ENCODE measurements around the gene MORN1. TPM values are rescaled to one million over a fixed set of nuclear protein-coding genes. Genes with fewer than 3 reads are reported as not detected.

Gene MORN1
- total and polyA plus RNA-seq, 10 of the 15 experiments (the other 5 are each of a cell fraction or from before 2014, with no cell fraction given) = 0.76 to 7.9 (median 5.5) TPM

DNA sequence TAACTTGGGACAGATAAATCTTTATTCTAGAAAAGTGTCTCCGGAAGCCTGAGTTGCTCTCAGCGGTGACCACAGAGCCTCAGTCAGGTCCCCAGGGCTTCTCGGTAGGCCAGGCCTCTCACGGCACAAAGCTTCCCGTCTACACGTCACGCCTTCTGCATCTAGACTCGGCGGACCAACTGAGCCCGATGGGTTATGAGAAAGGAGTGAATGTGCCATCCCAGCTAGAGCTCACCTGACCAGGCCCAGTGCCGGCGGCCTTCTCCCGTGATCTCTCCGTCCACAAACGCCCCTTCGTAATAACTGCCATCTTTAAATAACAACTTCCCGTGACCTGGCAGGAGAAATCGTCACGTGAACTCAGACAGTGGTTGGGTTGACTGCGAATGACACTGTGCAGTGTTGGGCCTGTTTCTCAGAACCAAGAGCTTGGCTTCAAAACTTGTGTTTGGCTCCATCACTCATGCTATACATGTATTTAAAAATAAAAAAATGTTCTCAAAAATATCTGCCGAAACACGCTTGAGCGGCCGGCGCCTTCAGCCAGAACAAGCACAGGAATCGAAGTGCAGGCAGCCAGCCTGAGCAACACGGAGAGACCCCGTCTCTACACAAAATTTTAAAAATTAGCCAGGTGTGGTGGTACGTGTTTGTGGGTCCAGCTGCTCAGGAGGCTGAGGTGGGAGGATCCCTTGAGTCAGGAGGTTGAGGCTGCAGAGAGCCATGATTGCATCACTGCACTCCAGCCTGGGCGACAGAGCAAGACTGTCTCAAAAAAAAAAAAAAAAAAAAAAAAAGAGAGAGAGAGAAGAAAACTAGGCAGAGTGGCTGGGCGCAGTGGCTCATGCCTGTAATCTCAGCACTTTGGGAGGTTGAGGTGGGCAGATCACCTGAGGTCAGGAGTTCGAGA is 3.1 kb downstream of the MORN1 start:
- WGBS (ENCODE audit: insufficient coverage, insufficient replicate concordance, low lambda C conversion rate, missing lambda C conversion rate) = 91% methylated on average over 31 of the region's 32 CpGs
- FAIRE-seq = peak; percentile 57
- Histone ChIP-seq H3K27ac (ENCODE audit: control insufficient read depth, insufficient read depth) (peak overlapping the region; percentile 82), H2AFZ (ENCODE audit: control insufficient read depth, low read depth, low read length) (peak overlapping the region; percentile 69), H3K4me3 (peak overlapping the region; percentile 66), H3K36me3 (ENCODE audit: control insufficient read depth in 2 of 2, insufficient read depth in 2 of 2, low read length in 1 of 2) (peaks cover 0 to 2% of the 10 kb centered on the region in 2 experiments; a peak in 1 of 4 replicates), H3K9ac (ENCODE audit: control insufficient read depth, insufficient read depth, low read length) (peak overlapping the region; percentile 67), H3K27me3 (replicated peaks in 1 of 2; ENCODE audit: control insufficient read depth in 2 of 2, insufficient read depth in 2 of 2, low read length in 1 of 2) (no peaks in the 10 kb centered on the region), H3K9me3 (replicated peaks; ENCODE audit: control insufficient read depth, insufficient read depth, low read length) (no peaks in the 10 kb centered on the region), H4K20me1 (ENCODE audit: control insufficient read depth, insufficient read depth) (no peaks in the 10 kb centered on the region), H3K79me2 (ENCODE audit: control insufficient read depth, insufficient read depth, low read length) (peaks cover 32% of the 10 kb centered on the region), H3K4me2 (ENCODE audit: control insufficient read depth, insufficient read depth) (peak overlapping the region; percentile 87), H3K4me1 (ENCODE audit: control insufficient read depth, insufficient read depth, low read length) (peaks cover 39% of the 10 kb centered on the region)
- BruUV-seq (replicated peaks) = no TSS peak
- no peak for DNase-seq (ENCODE audit: low read depth, low spot score)
- CTCF ChIA-PET = interaction anchor here (1.1 to 2.5 kb wide), 3 partner anchors 9 to 193 kb away, joined by 4 to 22 read pairs (median 6); partner anchors contain the start of gene FAAP20
- SMC1A ChIA-PET (ENCODE audit: uncharacterized antibody, unreplicated experiment) = interaction anchor here (1.7 kb wide), 1 partner anchor 193 kb away, joined by 5 read pairs; the partner anchor contains the start of gene FAAP20
- ATAC-seq = peak; percentile 21
- POLR2A ChIA-PET = interaction anchor here (1.0 to 1.4 kb wide), 2 partner anchors 159 to 193 kb away, joined by 3 read pairs; partner anchors contain the start of gene FAAP20
- in situ Hi-C loops (cut with MboI) (loop anchor here (5.0 kb wide), 1 partner anchor 196 kb away; the partner anchor contains the start of gene FAAP20), intact Hi-C loops (cut with micrococcal nuclease; ENCODE audit: unreplicated experiment) (no loop called here)
- RAD21 ChIA-PET (ENCODE audit: unreplicated experiment) = interaction anchor here (0.8 to 1.2 kb wide), 4 partner anchors 21 to 193 kb away, joined by 3 to 9 read pairs (median 4); partner anchors contain the start of gene FAAP20
- TF ChIP-seq SREBF2 (IDR thresholded peaks at IDR 0.05; ENCODE audit: low read length) = no peak
- TF ChIP-seq MEF2B (IDR thresholded peaks at IDR 0.05; ENCODE audit: partially characterized antibody, poor library complexity, severe bottlenecking) = peak; percentile 76
- peak in 1 of 2 experiments; percentile 47; a peak in 2 of 4 replicates for TF ChIP-seq EP300 (IDR thresholded peaks at IDR 0.05; ENCODE audit: borderline replicate concordance in 1 of 2, control insufficient read depth in 1 of 2, low read depth in 2 of 2, low read length in 2 of 2)
- no peak for TF ChIP-seq NFYA (IDR thresholded peaks at IDR 0.05; ENCODE audit: borderline replicate concordance, low read depth, low read length)
- no peak for TF ChIP-seq ETV6 (conservative IDR thresholded peaks at IDR 0.05 in 1 of 2, IDR thresholded peaks at IDR 0.05 in 1 of 2; ENCODE audit: borderline replicate concordance in 1 of 2, low read depth in 1 of 2)
- TF ChIP-seq ZNF24 (IDR thresholded peaks at IDR 0.05) = no peak
- TF ChIP-seq RFX5 (IDR thresholded peaks at IDR 0.05; ENCODE audit: low read depth, low read length) = no peak
- no peak for TF ChIP-seq DPF2 (IDR thresholded peaks at IDR 0.05)
- TF ChIP-seq SUZ12 (IDR thresholded peaks at IDR 0.05; ENCODE audit: unreplicated experiment) = no peak
- TF ChIP-seq CREB1 (IDR thresholded peaks at IDR 0.05; ENCODE audit: low read depth) = peak; percentile 59; the same call in 1 of the 2 replicates
- TF ChIP-seq HDAC2 (IDR thresholded peaks at IDR 0.05) = no peak
- TF ChIP-seq KLF5 (IDR thresholded peaks at IDR 0.05; ENCODE audit: partially characterized antibody) = no peak
- no peak for TF ChIP-seq ZZZ3 (IDR thresholded peaks at IDR 0.05; ENCODE audit: control insufficient read depth, insufficient read length, low read depth)
- TF ChIP-seq POU2F2 (IDR thresholded peaks at IDR 0.05; ENCODE audit: borderline replicate concordance, low read depth, low read length) = no peak
- no peak for TF ChIP-seq RBBP5 (conservative IDR thresholded peaks at IDR 0.05)
- no peak for TF ChIP-seq BCL11A (IDR thresholded peaks at IDR 0.05; ENCODE audit: low read depth, low read length)
- TF ChIP-seq, protein P1, sequence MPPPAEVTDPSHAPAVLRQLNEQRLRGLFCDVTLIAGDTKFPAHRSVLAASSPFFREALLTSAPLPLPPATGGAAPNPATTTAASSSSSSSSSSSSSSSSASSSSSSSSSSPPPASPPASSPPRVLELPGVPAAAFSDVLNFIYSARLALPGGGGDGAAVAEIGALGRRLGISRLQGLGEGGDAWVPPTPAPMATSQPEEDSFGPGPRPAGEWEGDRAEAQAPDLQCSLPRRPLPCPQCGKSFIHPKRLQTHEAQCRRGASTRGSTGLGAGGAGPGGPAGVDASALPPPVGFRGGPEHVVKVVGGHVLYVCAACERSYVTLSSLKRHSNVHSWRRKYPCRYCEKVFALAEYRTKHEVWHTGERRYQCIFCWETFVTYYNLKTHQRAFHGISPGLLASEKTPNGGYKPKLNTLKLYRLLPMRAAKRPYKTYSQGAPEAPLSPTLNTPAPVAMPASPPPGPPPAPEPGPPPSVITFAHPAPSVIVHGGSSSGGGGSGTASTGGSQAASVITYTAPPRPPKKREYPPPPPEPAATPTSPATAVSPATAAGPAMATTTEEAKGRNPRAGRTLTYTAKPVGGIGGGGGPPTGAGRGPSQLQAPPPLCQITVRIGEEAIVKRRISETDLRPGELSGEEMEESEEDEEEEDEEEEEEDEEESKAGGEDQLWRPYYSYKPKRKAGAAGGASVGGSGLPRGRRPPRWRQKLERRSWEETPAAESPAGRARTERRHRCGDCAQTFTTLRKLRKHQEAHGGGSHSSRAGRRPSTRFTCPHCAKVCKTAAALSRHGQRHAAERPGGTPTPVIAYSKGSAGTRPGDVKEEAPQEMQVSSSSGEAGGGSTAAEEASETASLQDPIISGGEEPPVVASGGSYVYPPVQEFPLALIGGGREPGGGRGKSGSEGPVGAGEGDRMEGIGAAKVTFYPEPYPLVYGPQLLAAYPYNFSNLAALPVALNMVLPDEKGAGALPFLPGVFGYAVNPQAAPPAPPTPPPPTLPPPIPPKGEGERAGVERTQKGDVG (CRISPR knock-in tag; IDR thresholded peaks at IDR 0.05) = no peak

All from GM12878 (cell line).